ENCODE data around the gene VIL1.
A peak's percentile ranks its signal among the peaks of the same experiment; 100 is the strongest.

Gene VIL1

GRCh38 chr2:218392459-218392858 lies 26.5 kb upstream of the VIL1 start:
- H3K4me1 ChIP-seq (ENCODE audit: control insufficient read depth in 1 of 2, insufficient read depth in 1 of 2, low read depth in 1 of 2, low read length in 1 of 2): peaks cover 78 to 79% of the 10 kb centered on the region in 2 experiments
- H3K27ac ChIP-seq: peak overlapping the region; percentile 48
- peaks cover 3% of the 10 kb centered on the region for H3K9me3 ChIP-seq

GRCh38 chr2:218392891-218393462 lies 25.9 kb upstream of the VIL1 start:
- Histone ChIP-seq H3K9me3 (peaks cover 3% of the 10 kb centered on the region), H3K27me3 (no peaks in the 10 kb centered on the region), H3K36me3 (peaks cover 85% of the 10 kb centered on the region), H3K4me1 (ENCODE audit: control insufficient read depth in 1 of 2, insufficient read depth in 1 of 2, low read depth in 1 of 2, low read length in 1 of 2) (peaks cover 78 to 79% of the 10 kb centered on the region in 2 experiments), H3K4me3 (ENCODE audit: low read depth in 1 of 2, low read length in 1 of 2) (no peak overlapping the region), H3K27ac (peak overlapping the region; percentile 48)
- TF ChIP-seq CTCF (IDR thresholded peaks at IDR 0.05): no peak

More at GRCh38 chr2:218392459-218392858, 26.5 kb upstream of the VIL1 start:
- Histone ChIP-seq H3K36me3 (peaks cover 90% of the 10 kb centered on the region), H3K4me3 (ENCODE audit: low read depth in 1 of 2, low read length in 1 of 2) (no peak overlapping the region), H3K27me3 (no peaks in the 10 kb centered on the region)
- no peak for TF ChIP-seq CTCF (IDR thresholded peaks at IDR 0.05)

GRCh38 chr2:218393750-218394290 lies 25.1 kb upstream of the VIL1 start:
- H3K4me1 ChIP-seq (ENCODE audit: control insufficient read depth in 1 of 2, insufficient read depth in 1 of 2, low read depth in 1 of 2, low read length in 1 of 2): peaks cover 73 to 76% of the 10 kb centered on the region in 2 experiments
- peaks cover 76% of the 10 kb centered on the region for H3K36me3 ChIP-seq
- H3K4me3 ChIP-seq (ENCODE audit: low read depth in 1 of 2, low read length in 1 of 2): peak overlapping the region; percentile 24 to 94
- H3K27ac ChIP-seq: peak overlapping the region; percentile 99
- TF ChIP-seq CTCF (IDR thresholded peaks at IDR 0.05): no peak
- H3K9me3 ChIP-seq: peaks cover 3% of the 10 kb centered on the region
- no peaks in the 10 kb centered on the region for H3K27me3 ChIP-seq

- H3K36me3 ChIP-seq: peaks cover 70% of the 10 kb centered on the region
- H3K27ac ChIP-seq: peak overlapping the region; percentile 99
- no peak for TF ChIP-seq CTCF (IDR thresholded peaks at IDR 0.05)
- H3K4me3 ChIP-seq (ENCODE audit: low read depth in 1 of 2, low read length in 1 of 2): peak overlapping the region; percentile 24 to 94
- no peaks in the 10 kb centered on the region for H3K27me3 ChIP-seq
- H3K4me1 ChIP-seq (ENCODE audit: control insufficient read depth in 1 of 2, insufficient read depth in 1 of 2, low read depth in 1 of 2, low read length in 1 of 2): peaks cover 66 to 71% of the 10 kb centered on the region in 2 experiments
- peaks cover 3% of the 10 kb centered on the region for H3K9me3 ChIP-seq
Observed at GRCh38 chr2:218394298-218395089, 24.4 kb upstream of the VIL1 start.

GRCh38 chr2:218395090-218395444 lies 23.9 kb upstream of the VIL1 start:
- Histone ChIP-seq H3K27ac (peak overlapping the region; percentile 99), H3K9me3 (peaks cover 3% of the 10 kb centered on the region), H3K36me3 (peaks cover 64% of the 10 kb centered on the region), H3K4me1 (ENCODE audit: control insufficient read depth in 1 of 2, insufficient read depth in 1 of 2, low read depth in 1 of 2, low read length in 1 of 2) (peaks cover 60 to 66% of the 10 kb centered on the region in 2 experiments), H3K4me3 (ENCODE audit: low read depth in 1 of 2, low read length in 1 of 2) (peak overlapping the region; percentile 23 to 94), H3K27me3 (no peaks in the 10 kb centered on the region)
- TF ChIP-seq CTCF (IDR thresholded peaks at IDR 0.05): no peak

All from neutrophil (primary cell).